ENCODE measurements around the gene CISH.

DNA sequence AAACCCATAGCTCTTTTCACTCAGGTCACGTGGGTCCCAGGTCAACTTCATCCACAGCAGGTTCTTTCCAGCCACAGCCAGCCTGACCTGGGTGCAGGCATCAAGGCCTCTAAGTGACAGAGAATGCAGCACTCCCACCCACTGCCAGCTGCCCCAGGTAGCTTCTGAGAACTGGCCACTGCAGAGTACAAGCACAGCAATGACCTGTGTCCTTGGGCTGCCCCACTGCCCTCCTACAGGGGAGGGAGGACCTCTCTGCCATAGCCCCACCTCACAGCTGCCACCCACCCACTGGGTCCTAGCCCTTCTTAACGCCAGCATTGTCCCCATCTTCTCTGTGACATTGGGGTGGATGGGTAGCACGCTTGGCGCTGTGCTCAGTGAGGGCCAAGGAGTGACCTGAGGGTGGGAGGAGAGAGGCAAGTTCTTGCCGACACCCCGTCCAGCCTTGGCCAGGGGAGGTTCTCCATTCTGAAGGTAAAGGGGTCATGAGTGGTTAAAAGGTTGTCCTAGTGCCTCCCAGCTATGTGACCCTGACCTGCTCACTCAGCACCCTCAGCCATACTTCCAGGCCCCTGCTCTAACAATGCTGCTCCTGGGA lies 12.4 kb downstream of the CISH start:
- no peak for TF ChIP-seq POLR2AphosphoS5 (IDR thresholded peaks at IDR 0.05; ENCODE audit: low read depth)
- TF ChIP-seq, protein P1, sequence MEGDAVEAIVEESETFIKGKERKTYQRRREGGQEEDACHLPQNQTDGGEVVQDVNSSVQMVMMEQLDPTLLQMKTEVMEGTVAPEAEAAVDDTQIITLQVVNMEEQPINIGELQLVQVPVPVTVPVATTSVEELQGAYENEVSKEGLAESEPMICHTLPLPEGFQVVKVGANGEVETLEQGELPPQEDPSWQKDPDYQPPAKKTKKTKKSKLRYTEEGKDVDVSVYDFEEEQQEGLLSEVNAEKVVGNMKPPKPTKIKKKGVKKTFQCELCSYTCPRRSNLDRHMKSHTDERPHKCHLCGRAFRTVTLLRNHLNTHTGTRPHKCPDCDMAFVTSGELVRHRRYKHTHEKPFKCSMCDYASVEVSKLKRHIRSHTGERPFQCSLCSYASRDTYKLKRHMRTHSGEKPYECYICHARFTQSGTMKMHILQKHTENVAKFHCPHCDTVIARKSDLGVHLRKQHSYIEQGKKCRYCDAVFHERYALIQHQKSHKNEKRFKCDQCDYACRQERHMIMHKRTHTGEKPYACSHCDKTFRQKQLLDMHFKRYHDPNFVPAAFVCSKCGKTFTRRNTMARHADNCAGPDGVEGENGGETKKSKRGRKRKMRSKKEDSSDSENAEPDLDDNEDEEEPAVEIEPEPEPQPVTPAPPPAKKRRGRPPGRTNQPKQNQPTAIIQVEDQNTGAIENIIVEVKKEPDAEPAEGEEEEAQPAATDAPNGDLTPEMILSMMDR (IDR thresholded peaks at IDR 0.05; ENCODE audit: insufficient read depth, low read length) = no peak
- no peak for TF ChIP-seq SPI1 (IDR thresholded peaks at IDR 0.05; ENCODE audit: borderline replicate concordance, low read depth)
- TF ChIP-seq, protein P2, sequence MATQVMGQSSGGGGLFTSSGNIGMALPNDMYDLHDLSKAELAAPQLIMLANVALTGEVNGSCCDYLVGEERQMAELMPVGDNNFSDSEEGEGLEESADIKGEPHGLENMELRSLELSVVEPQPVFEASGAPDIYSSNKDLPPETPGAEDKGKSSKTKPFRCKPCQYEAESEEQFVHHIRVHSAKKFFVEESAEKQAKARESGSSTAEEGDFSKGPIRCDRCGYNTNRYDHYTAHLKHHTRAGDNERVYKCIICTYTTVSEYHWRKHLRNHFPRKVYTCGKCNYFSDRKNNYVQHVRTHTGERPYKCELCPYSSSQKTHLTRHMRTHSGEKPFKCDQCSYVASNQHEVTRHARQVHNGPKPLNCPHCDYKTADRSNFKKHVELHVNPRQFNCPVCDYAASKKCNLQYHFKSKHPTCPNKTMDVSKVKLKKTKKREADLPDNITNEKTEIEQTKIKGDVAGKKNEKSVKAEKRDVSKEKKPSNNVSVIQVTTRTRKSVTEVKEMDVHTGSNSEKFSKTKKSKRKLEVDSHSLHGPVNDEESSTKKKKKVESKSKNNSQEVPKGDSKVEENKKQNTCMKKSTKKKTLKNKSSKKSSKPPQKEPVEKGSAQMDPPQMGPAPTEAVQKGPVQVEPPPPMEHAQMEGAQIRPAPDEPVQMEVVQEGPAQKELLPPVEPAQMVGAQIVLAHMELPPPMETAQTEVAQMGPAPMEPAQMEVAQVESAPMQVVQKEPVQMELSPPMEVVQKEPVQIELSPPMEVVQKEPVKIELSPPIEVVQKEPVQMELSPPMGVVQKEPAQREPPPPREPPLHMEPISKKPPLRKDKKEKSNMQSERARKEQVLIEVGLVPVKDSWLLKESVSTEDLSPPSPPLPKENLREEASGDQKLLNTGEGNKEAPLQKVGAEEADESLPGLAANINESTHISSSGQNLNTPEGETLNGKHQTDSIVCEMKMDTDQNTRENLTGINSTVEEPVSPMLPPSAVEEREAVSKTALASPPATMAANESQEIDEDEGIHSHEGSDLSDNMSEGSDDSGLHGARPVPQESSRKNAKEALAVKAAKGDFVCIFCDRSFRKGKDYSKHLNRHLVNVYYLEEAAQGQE (IDR thresholded peaks at IDR 0.05; ENCODE audit: insufficient replicate concordance, low read depth) = no peak

Data from HL-60 (cell line).